NCI-H2196 (cell line): ENCODE data around the gene CLSTN2.

Source experiments
- DNase-seq: peaks from one replicate; lab custom pipeline; 2025; ENCODE audit not compliant: unreplicated experiment; lab: John Stamatoyannopoulos, UW

Gene CLSTN2

GRCh38 chr3:140442621-140443020 is 507.6 kb downstream of the CLSTN2 start:
- no peak for DNase-seq

GRCh38 chr3:140443073-140443472 is 508.1 kb downstream of the CLSTN2 start:
- no peak for DNase-seq

GRCh38 chr3:140443806-140444205 is 508.8 kb downstream of the CLSTN2 start:
- DNase-seq = no peak

GRCh38 chr3:140446734-140447133 is 511.7 kb downstream of the CLSTN2 start:
- DNase-seq = no peak

- no peak for DNase-seq
Measured at GRCh38 chr3:140447136-140447535, 512.2 kb downstream of the CLSTN2 start.

- DNase-seq = no peak
Measured at GRCh38 chr3:140448001-140448400, 513.0 kb downstream of the CLSTN2 start.

GRCh38 chr3:140449413-140450256 is 514.6 kb downstream of the CLSTN2 start:
- no peak for DNase-seq

GRCh38 chr3:140453750-140454149 is 518.8 kb downstream of the CLSTN2 start:
- DNase-seq = no peak

- no peak for DNase-seq
Measured at GRCh38 chr3:140455521-140456214, 520.7 kb downstream of the CLSTN2 start.

GRCh38 chr3:140456974-140457373 is 522.0 kb downstream of the CLSTN2 start:
- DNase-seq = no peak

- DNase-seq = no peak
Measured at GRCh38 chr3:140459462-140459861, 524.5 kb downstream of the CLSTN2 start.

GRCh38 chr3:140461250-140461649 is 526.3 kb downstream of the CLSTN2 start:
- no peak for DNase-seq

- no peak for DNase-seq
Measured at GRCh38 chr3:140463355-140463754, 528.4 kb downstream of the CLSTN2 start.

- no peak for DNase-seq
Measured at GRCh38 chr3:140465988-140466387, 531.0 kb downstream of the CLSTN2 start.

- DNase-seq = no peak
Measured at GRCh38 chr3:140466535-140466934, 531.5 kb downstream of the CLSTN2 start.

- no peak for DNase-seq
Measured at GRCh38 chr3:140467104-140467577, 532.2 kb downstream of the CLSTN2 start.

GRCh38 chr3:140467796-140468315 is 532.9 kb downstream of the CLSTN2 start:
- no peak for DNase-seq

GRCh38 chr3:140468407-140468806 is 533.4 kb downstream of the CLSTN2 start:
- no peak for DNase-seq

- no peak for DNase-seq
Measured at GRCh38 chr3:140469491-140469890, 534.5 kb downstream of the CLSTN2 start.

GRCh38 chr3:140470211-140470610 is 535.2 kb downstream of the CLSTN2 start:
- no peak for DNase-seq

- DNase-seq = no peak
Measured at GRCh38 chr3:140470962-140471361, 536.0 kb downstream of the CLSTN2 start.
